Skin epidermis (tissue), 12 donors: ENCODE data around the gene LEO1.
A peak's percentile ranks its signal among the peaks of the same experiment; 100 is the strongest.
"Not testable (repeated sequence)": the region's sequence is repeated elsewhere in the genome, so short reads cannot be mapped to it uniquely, and the experiment has no call there.

ENCODE experiments used
- H3K27ac ChIP-seq, 21 experiments: fragments of 200-600 bp; sonication (generic) in 11 of 21; one replicate each; pipeline ENCODE4 v1.5.0; 2020; ENCODE audit warnings: mild to moderate bottlenecking in 3 of 21, inconsistent platforms in 2 of 21, moderate library complexity in 2 of 21
- H3K4me3 ChIP-seq, 7 experiments: fragments of 200-600 bp; sonication (generic) in 2 of 7; one replicate each; pipeline ENCODE4 v1.5.0; 2020; ENCODE audit warnings: inconsistent platforms in 2 of 7, mild to moderate bottlenecking in 2 of 7, moderate library complexity in 1 of 7

The LEO1 gene

DNA sequence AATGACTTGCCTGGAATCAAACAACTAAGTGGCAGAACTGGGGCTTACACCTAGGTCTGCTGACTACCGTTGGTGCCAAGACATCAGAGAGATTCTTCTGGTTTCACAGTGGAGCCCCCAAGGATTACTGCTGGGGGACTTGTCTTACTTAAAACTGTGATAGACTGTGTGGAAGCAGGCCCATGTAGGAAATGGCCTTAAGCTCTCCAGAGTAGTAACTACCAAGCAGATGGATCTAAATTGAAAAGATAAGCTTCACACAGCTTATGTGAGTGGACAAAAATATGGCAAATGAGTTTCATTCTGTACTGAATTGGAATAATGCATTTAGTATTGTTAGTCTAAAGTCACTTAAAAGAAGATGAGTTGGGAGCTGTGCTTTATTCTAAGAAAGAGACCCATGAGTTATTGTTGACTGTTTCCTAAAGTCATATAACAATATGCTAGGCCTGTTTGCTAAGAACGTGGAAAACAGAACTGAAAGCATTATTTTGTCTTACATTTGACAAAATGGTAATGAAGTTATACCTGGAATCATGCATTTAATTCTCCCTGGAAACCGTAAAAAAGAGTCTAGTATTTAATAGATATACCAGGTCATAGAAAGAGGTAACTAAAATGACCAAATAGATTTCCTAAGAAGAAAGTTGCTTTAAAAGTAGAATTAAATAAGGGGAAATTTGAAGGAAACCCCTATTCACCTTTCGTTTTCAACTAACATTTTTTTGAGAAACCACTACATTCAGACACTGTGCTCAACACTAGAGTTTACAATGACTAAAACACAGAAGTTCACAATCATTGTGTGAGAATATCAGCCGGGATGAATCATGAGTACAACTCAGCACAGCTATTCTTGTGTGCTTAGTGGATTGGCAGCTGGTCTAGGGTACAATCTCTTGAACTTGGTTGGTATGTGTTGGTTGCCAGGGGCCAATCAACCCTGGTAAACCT, 34.4 kb upstream of the LEO1 start:
- no peak overlapping the region for H3K4me3 ChIP-seq
- H3K27ac ChIP-seq, result peak overlapping the region in 1 of 21 experiments; percentile 14

DNA sequence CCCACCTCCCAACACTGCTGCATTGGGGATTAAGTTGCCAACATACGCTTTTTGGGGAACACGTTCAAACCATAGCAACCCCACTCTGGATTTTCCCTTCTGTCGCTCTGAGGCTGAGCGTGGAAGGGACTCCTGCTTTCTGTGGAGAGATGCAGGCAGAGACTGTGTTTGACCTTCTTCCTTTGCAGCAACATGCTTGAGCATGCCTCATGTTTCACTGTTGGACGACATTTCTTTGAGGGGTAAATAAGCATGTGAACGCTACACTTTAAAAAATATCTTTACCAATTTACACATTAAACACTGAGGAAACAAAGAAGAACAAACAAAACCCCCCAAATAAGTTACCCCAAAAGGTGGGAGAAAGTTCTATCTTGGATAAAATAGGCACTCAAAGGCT, 33.2 kb upstream of the LEO1 start:
- peak overlapping the region in 1 of 21 experiments; percentile 25 for H3K27ac ChIP-seq

DNA sequence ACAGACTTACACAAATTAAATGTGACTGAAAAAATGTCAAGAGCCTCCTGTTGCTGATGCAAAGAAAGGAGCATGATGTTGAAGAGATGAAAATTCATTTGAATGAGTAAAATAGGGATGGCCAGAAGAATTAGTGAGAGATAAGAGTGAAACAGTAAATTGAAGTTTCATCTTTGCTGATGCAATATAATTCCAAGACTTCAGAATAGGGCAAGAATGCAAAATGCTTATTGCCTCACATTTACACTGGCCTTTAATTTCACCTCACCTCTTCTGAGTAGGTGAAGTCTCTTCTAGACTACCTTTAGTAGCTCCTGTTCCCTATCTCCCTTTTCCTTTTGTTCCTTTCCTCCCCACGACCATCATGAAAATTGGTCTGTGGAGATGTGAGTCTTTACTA, 32.1 kb upstream of the LEO1 start:
- no peak overlapping the region for H3K27ac ChIP-seq
- H3K4me3 ChIP-seq, result no peak overlapping the region

More for the DNA sequence above, 33.2 kb upstream of the LEO1 start:
- H3K4me3 ChIP-seq, result no peak overlapping the region

GRCh38 chr15:52003089-52003488, 31.5 kb upstream of the LEO1 start:
- H3K27ac ChIP-seq, H3K4me3 ChIP-seq: not testable (repeated sequence)

GRCh38 chr15:52002351-52002750, 30.8 kb upstream of the LEO1 start:
- Histone ChIP-seq H3K27ac (no peak overlapping the region), H3K4me3 (no peak overlapping the region)

GRCh38 chr15:51992953-51993352, 21.4 kb upstream of the LEO1 start:
- Histone ChIP-seq H3K27ac (no peak overlapping the region), H3K4me3 (no peak overlapping the region)

GRCh38 chr15:51991141-51991540, 19.6 kb upstream of the LEO1 start:
- Histone ChIP-seq H3K4me3 (no peak overlapping the region), H3K27ac (no peak overlapping the region)

DNA sequence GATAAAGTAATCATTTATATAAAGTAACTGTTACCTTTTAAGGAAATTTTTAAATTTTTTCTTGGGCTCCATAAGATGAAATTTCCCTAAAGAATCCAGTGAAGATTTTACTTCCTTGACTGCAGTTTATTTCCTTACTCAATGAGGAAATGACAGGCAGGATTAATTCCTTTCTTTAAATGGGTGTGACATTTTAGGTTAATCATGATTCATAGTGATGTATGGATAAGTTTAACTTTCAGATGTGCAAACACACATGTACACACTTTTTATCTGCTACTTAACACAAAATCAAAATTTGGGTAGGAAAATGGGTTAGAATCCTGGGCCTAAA, 11.2 kb upstream of the LEO1 start:
- Histone ChIP-seq H3K27ac (peak overlapping the region in 12 of 21 experiments; percentile 40 to 86 (median 78)), H3K4me3 (no peak overlapping the region)

GRCh38 chr15:51982013-51982769, 10.6 kb upstream of the LEO1 start:
- peak overlapping the region in 19 of 21 experiments; percentile 4 to 86 (median 73) for H3K27ac ChIP-seq
- peak overlapping the region in 3 of 7 experiments; percentile 5 to 23 (median 10) for H3K4me3 ChIP-seq

DNA sequence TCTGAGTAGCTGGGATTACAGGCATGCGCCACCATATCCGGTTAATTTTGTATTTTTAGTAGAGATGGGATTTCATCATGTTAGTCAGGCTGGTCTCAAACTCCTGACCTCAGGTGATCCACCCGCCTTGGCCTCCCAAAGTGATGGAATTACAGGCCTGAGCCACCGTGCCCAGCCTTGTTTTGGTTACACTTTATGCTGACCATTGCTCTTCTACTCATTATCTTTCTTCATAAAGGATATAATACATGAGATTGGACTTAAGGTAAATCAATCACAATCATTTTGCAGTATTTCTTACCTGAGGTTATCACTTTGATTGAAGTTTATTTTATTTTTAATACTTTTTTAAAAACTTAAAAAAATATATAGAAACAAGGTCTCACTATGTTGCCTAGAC, 2.2 kb upstream of the LEO1 start:
- Histone ChIP-seq H3K4me3 (no peak overlapping the region), H3K27ac (no peak overlapping the region)

- Histone ChIP-seq H3K27ac (peak overlapping the region in 1 of 21 experiments; percentile 11), H3K4me3 (no peak overlapping the region)
Observed at GRCh38 chr15:51973220-51973619, 1.6 kb upstream of the LEO1 start.

- Histone ChIP-seq H3K4me3 (peak overlapping the region; percentile 72 to 92 (median 78)), H3K27ac (peak overlapping the region; percentile 79 to 99 (median 92))
Observed at GRCh38 chr15:51971032-51971374, 575 bp downstream of the LEO1 start.

DNA sequence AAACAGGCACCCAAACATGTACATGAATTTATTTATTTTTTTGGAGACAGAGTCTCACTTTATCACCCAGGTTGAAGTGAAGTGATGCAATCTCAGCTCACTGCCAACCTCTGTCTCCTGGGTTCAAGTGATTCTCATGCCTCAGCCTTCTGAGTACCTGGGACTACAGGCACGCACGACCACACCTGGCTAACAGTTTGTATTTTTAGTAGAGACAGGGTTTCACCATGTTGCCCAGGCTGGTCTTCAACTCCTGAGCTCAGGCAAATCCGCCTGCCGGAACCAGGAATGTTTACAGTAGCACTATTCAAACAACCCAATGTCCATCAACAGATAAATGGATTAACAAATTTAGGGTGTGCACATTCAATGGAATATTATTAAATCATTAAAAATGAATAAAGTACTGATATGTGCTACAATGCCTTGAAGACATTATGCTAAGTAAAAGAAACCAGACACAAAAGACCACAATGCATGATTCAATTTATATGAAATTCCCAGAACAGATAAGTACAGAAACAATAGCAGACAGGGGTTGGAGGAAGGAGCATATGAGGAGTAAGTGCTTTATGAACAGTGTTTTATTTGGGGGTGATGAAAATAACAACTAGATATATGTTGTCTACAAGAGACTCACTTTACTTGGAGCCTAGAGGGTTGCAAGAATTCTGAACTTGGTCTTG, 1.3 kb downstream of the LEO1 start:
- H3K27ac ChIP-seq, result peak overlapping the region in 8 of 21 experiments; percentile 79 to 99 (median 96)

DNA sequence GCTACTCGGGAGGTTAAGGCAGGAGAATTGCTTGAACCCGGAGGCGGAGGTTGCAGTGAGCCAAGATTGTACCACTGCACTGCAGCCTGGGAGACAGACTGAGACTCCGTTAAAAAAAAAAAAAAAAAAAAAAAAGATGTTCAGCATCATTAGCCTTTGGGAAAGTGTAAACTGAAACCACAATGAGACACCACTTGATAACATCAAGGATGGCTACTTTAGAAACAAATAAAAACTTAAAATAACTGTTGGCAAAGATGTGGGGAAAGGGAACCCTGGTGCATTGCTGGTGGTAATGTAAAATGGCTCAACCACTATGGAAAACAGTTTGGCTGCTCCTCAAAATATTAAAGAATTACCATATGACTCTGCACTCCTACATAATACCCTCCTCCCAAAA, 1.9 kb downstream of the LEO1 start:
- Histone ChIP-seq H3K27ac (no peak overlapping the region), H3K4me3 (no peak overlapping the region)

More for the DNA sequence above, 1.3 kb downstream of the LEO1 start:
- H3K4me3 ChIP-seq, result peak overlapping the region in 6 of 7 experiments; percentile 72 to 92 (median 82)

DNA sequence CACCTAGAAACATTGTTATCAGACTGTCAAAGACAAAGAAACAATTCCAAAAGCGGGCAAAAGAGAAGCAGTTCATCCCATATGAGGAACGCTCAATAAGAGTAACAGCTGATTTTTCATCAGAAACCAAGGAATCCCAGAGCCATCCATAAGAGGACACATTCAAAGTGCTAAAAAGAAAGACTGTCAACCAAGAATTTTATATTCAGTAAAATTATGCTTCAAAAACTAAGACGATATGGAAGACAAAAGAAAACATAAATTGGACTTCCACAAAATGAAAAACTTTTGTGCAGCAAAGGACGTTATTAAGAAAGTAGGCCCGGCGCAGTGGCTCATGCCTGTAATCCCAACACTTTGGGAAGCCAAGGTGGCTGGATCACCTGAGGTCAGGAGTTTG, 4.0 kb downstream of the LEO1 start:
- Histone ChIP-seq H3K4me3 (no peak overlapping the region), H3K27ac (no peak overlapping the region)

- no peak overlapping the region for H3K4me3 ChIP-seq
- H3K27ac ChIP-seq, result no peak overlapping the region
Observed at GRCh38 chr15:51966192-51966591, 5.4 kb downstream of the LEO1 start.

GRCh38 chr15:51965691-51966090, 5.9 kb downstream of the LEO1 start:
- Histone ChIP-seq H3K27ac (no peak overlapping the region), H3K4me3 (no peak overlapping the region)

GRCh38 chr15:51955504-51955903, 16.1 kb downstream of the LEO1 start:
- no peak overlapping the region for H3K4me3 ChIP-seq
- no peak overlapping the region for H3K27ac ChIP-seq

GRCh38 chr15:51952805-51953204, 18.8 kb downstream of the LEO1 start:
- no peak overlapping the region for H3K27ac ChIP-seq
- no peak overlapping the region for H3K4me3 ChIP-seq

GRCh38 chr15:51947124-51947523, 24.5 kb downstream of the LEO1 start:
- Histone ChIP-seq H3K27ac (no peak overlapping the region), H3K4me3 (no peak overlapping the region)
